Common myeloid progenitor, CD34-positive (primary cell): ENCODE data around the gene CCDC78.
A peak's percentile ranks its signal among the peaks of the same experiment; 100 is the strongest.

Experiments used
- CTCF ChIA-PET: fragments of 350-600 bp; sonication (Branson Sonifier 250); formaldehyde crosslinking; loops from one replicate; lab custom pipeline; 2021; ENCODE audit warnings: antibody characterized with exemption; lab: Charles Lee
- POLR2A ChIA-PET: fragments of 350-600 bp; sonication (Branson Sonifier 250); formaldehyde crosslinking; loops from one replicate; lab custom pipeline; 2021; ENCODE audit warnings: antibody characterized with exemption; lab: Charles Lee
- DNase-seq, 3 donors: peaks; one replicate each; pipeline versions ENCODE4 v3.0.0 to v3.0.0-alpha.2; 2013
- H3K27ac ChIP-seq, 2 experiments: 1 replicate in 1 of 2; 2 replicates in 1 of 2; pipeline ENCODE4 v1.7.0; 2013; ENCODE audit warnings: inconsistent platforms in 2 of 2, low read length in 2 of 2, mild to moderate bottlenecking in 2 of 2, low read depth in 1 of 2, moderate library complexity in 1 of 2; ENCODE audit not compliant: severe bottlenecking in 2 of 2, insufficient read depth in 1 of 2, poor library complexity in 1 of 2
- H3K27me3 ChIP-seq, 5 experiments: replicated peaks in 2 of 5; 1 replicate in 3 of 5; 2 replicates in 2 of 5; pipeline versions ENCODE4 v1.6.1 to v1.7.0; 2013; ENCODE audit warnings: low read length in 4 of 5, mild to moderate bottlenecking in 2 of 5, moderate library complexity in 2 of 5, inconsistent platforms in 1 of 5; ENCODE audit not compliant: insufficient read depth in 5 of 5, control insufficient read depth in 4 of 5
- H3K36me3 ChIP-seq, 4 experiments: 1 replicate in 2 of 4; 2 replicates in 2 of 4; pipeline versions ENCODE4 v1.6.1 to v1.7.0; 2013; ENCODE audit warnings: low read length in 3 of 4, control low read depth in 1 of 4, mild to moderate bottlenecking in 1 of 4; ENCODE audit not compliant: control insufficient read depth in 4 of 4, insufficient read depth in 4 of 4
- H3K4me1 ChIP-seq, 4 experiments: 1 replicate in 3 of 4; 2 replicates in 1 of 4; pipeline versions ENCODE4 v1.6.1 to v1.7.1; 2013; ENCODE audit warnings: low read length in 3 of 4, mild to moderate bottlenecking in 3 of 4, control low read depth in 1 of 4, inconsistent platforms in 1 of 4, moderate library complexity in 1 of 4; ENCODE audit not compliant: control insufficient read depth in 4 of 4, insufficient read depth in 4 of 4; ENCODE audit errors: control extremely low read depth in 1 of 4
- H3K4me3 ChIP-seq, 7 experiments: 1 replicate in 4 of 7; 2 replicates in 3 of 7; pipeline versions ENCODE4 v1.5.1 to v1.7.0; 2013; ENCODE audit warnings: mild to moderate bottlenecking in 7 of 7, low read length in 6 of 7, moderate library complexity in 6 of 7, inconsistent platforms in 2 of 7, low read depth in 2 of 7, control low read depth in 1 of 7; ENCODE audit not compliant: insufficient read depth in 4 of 7, control insufficient read depth in 1 of 7; ENCODE audit errors: extremely low read depth in 1 of 7
- H3K9me3 ChIP-seq, 5 experiments: 1 replicate in 4 of 5; 2 replicates in 1 of 5; pipeline versions ENCODE4 v1.6.1 to v1.7.1; 2013; ENCODE audit warnings: low read length in 4 of 5, mild to moderate bottlenecking in 2 of 5, inconsistent platforms in 1 of 5, low read depth in 1 of 5, moderate library complexity in 1 of 5; ENCODE audit not compliant: control insufficient read depth in 4 of 5, insufficient read depth in 2 of 5; ENCODE audit errors: control extremely low read depth in 1 of 5
- WGBS: methylation state at CpG from one replicate; pipeline ENCODE4 v1.1.5; 2013; ENCODE audit not compliant: insufficient coverage; 5-methylcytosine and 5-hydroxymethylcytosine counted together

CCDC78 gene

GRCh38 chr16:739560-740458 lies 13.6 kb upstream of the CCDC78 start:
- WGBS, result 57% methylated on average over 38 of the region's 38 CpGs
- peak overlapping the region; percentile 62 to 97 (median 87) for H3K4me3 ChIP-seq
- CTCF ChIA-PET, result interaction anchor here (0.6 to 2.1 kb wide), 10 partner anchors 11 to 42 kb away, joined by 3 to 6 read pairs (median 3); partner anchors contain the start of gene ANTKMT
- POLR2A ChIA-PET, result interaction anchor here (1.5 kb wide), 1 partner anchor 13 kb away, joined by 4 read pairs; the partner anchor contains the start of genes CCDC78 and HAGHL
- peak overlapping the region; percentile 40 to 86 for H3K27ac ChIP-seq
- DNase-seq, result no peak
- H3K27me3 ChIP-seq, result no peaks in the 10 kb centered on the region
- peaks cover 0 to 41% (median 33%) of the 10 kb centered on the region in 4 experiments for H3K4me1 ChIP-seq
- peaks cover 0 to 29% (median 19%) of the 10 kb centered on the region in 4 experiments for H3K36me3 ChIP-seq
- no peaks in the 10 kb centered on the region for H3K9me3 ChIP-seq

- peaks cover 3 to 55% (median 42%) of the 10 kb centered on the region in 4 experiments for H3K36me3 ChIP-seq
- no peaks in the 10 kb centered on the region for H3K27me3 ChIP-seq
- POLR2A ChIA-PET, result interaction anchor here (1.2 kb wide), 1 partner anchor 8 kb away, joined by 3 read pairs; no protein-coding TSS in a partner anchor
- no peaks in the 10 kb centered on the region for H3K9me3 ChIP-seq
- no peak for DNase-seq
- peak overlapping the region in 3 of 7 experiments; percentile 48 to 60 (median 48) for H3K4me3 ChIP-seq
- H3K27ac ChIP-seq, result peak overlapping the region in 1 of 2 experiments; percentile 64
- whole genome bisulfite sequencing, result 93% methylated on average over 28 of the region's 29 CpGs
- peaks cover 0 to 41% (median 33%) of the 10 kb centered on the region in 4 experiments for H3K4me1 ChIP-seq
- CTCF ChIA-PET, result interaction anchor here (1.0 to 1.6 kb wide), 4 partner anchors 16 to 25 kb away, joined by 3 to 4 read pairs (median 3); partner anchors contain the start of gene ANTKMT
These were observed 10.8 kb upstream of the CCDC78 start for GRCh38 chr16:736936-737481.

GRCh38 chr16:735982-736453 lies 9.8 kb upstream of the CCDC78 start:
- POLR2A ChIA-PET, result no interaction called here
- Histone ChIP-seq H3K36me3 (peaks cover 3 to 59% (median 46%) of the 10 kb centered on the region in 4 experiments), H3K4me3 (no peak overlapping the region), H3K9me3 (no peaks in the 10 kb centered on the region), H3K27me3 (no peaks in the 10 kb centered on the region), H3K27ac (peak overlapping the region in 1 of 2 experiments; percentile 73), H3K4me1 (peaks cover 0 to 38% (median 29%) of the 10 kb centered on the region in 4 experiments)
- no peak for DNase-seq
- 98% methylated on average over 13 of the region's 13 CpGs for WGBS
- CTCF ChIA-PET, result interaction anchor here (0.6 to 1.6 kb wide), 7 partner anchors 9 to 1412 kb away, joined by 3 to 5 read pairs (median 3); partner anchors contain the start of genes ANTKMT, CCDC78 and HAGHL

GRCh38 chr16:734981-735881 lies 9.0 kb upstream of the CCDC78 start:
- Histone ChIP-seq H3K4me1 (peaks cover 0 to 36% (median 27%) of the 10 kb centered on the region in 4 experiments), H3K27me3 (no peaks in the 10 kb centered on the region), H3K4me3 (no peak overlapping the region), H3K36me3 (peaks cover 3 to 67% (median 52%) of the 10 kb centered on the region in 4 experiments), H3K27ac (peak overlapping the region in 1 of 2 experiments; percentile 73), H3K9me3 (no peaks in the 10 kb centered on the region)
- no peak for DNase-seq
- CTCF ChIA-PET, result interaction anchor here (0.7 to 1.3 kb wide), 5 partner anchors 8 to 51 kb away, joined by 3 to 5 read pairs (median 3); partner anchors contain the start of genes ANTKMT, CCDC78 and HAGHL
- POLR2A ChIA-PET, result no interaction called here
- whole genome bisulfite sequencing, result 96% methylated on average over 25 of the region's 25 CpGs

GRCh38 chr16:734208-734980 lies 8.2 kb upstream of the CCDC78 start:
- no peak for DNase-seq
- H3K27ac ChIP-seq, result no peak overlapping the region
- ChIA-PET POLR2A (no interaction called here), CTCF (interaction anchor here (1.3 kb wide), 1 partner anchor 15 kb away, joined by 4 read pairs; no protein-coding TSS in a partner anchor)
- no peaks in the 10 kb centered on the region for H3K27me3 ChIP-seq
- 97% methylated on average over 42 of the region's 49 CpGs for WGBS
- peaks cover 0 to 27% (median 19%) of the 10 kb centered on the region in 4 experiments for H3K4me1 ChIP-seq
- H3K9me3 ChIP-seq, result no peaks in the 10 kb centered on the region
- H3K36me3 ChIP-seq, result peaks cover 3 to 74% (median 58%) of the 10 kb centered on the region in 4 experiments
- no peak overlapping the region for H3K4me3 ChIP-seq
